ENCODE data around the gene JUND. TPM values are rescaled to one million over a fixed set of nuclear protein-coding genes. Genes with fewer than 3 reads are reported as not detected.
A peak's percentile ranks its signal among the peaks of the same experiment; 100 is the strongest.

JUND gene
- total and polyA plus RNA-seq, 5 experiments from 2014 or later, result 43.3 to 189 (median 169) TPM

DNA sequence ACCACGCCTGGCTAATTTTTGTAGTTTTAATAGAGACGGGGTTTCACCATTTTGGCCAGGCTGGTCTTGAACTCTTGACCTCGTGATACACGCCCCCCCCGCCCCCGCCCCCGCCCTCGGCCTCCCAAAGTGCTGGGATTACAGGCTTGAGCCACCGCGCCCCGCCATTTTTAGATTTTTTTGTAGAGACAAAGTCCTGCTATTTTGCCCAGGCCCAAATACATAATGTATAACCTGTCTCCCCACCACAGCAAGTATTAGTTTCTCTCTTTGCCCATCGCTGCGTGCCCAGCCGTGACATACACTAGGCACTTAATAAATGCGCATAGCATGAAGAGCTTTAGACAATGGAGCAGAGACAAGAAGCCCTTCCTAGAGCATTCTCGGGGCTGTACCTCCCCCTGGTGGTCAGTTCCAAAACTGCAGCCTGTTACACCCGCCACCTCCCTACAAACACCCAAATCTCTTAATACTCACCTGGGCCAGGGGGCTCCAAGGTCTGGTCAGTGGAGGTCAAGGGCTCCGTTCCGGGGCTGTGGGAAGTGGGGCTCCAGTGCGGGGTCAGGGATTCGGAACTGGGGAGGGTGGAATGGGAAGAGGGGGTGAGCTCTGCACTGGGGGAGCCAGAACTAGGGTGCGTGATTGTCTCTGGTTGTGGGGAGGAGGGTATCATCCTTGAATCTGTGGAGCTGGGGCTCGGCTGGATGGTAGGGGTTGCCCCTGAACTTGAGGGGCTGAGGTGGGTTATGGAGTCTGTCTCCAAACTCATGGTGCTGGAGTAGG is 29.6 kb downstream of the JUND start:
- DNase-seq (peak; percentile 65 to 89 (median 80)), ATAC-seq (peak; percentile 82 to 89)
- Mint-ChIP-seq H3K4me1 (peaks cover 4 to 20% (median 13%) of the 10 kb centered on the region in 4 donors), H3K9me3 (no peaks in the 10 kb centered on the region), H3K27ac (peak overlapping the region in 1 of 10 donors; percentile 54), H3K4me3 (peak overlapping the region in 1 of 10 donors; percentile 29), H3K27me3 (peaks cover 16 to 43% (median 27%) of the 10 kb centered on the region in 5 donors), H3K36me3 (no peaks in the 10 kb centered on the region)
- POLR2A ChIA-PET, result interaction anchor here (0.5 to 5.9 kb wide), 7 partner anchors 12 to 90 kb away, joined by 3 to 44 read pairs (median 4); partner anchors contain the start of genes JUND and MPV17L2

DNA sequence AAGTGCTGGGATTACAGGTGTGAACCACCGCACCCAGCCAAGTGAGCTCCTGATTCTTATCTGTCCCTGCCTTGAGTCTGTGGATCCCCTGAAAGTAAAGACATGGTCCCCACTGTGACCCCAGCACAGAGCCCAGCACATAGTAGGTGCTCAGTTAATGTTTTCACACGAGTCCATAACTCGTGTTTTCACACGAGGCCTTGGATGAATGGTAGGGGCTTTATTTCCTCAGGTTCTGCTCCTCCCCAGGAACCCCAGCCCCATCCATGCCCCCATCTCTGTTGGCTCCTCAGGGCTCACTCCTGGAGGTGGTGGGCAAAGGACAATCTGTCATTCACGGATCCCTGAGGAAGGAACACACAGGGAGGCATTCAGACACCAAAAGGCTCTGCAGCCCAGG is 31.6 kb downstream of the JUND start:
- H3K4me1 Mint-ChIP-seq, result peaks cover 4 to 17% (median 8%) of the 10 kb centered on the region in 4 donors
- DNase-seq, result no peak
- peaks cover 13 to 34% (median 24%) of the 10 kb centered on the region in 5 donors for H3K27me3 Mint-ChIP-seq
- POLR2A ChIA-PET, result interaction anchor here (5.9 kb wide), 1 partner anchor 57 kb away, joined by 44 read pairs; the partner anchor contains the start of gene MPV17L2
- H3K36me3 Mint-ChIP-seq, result no peaks in the 10 kb centered on the region
- H3K27ac Mint-ChIP-seq, result no peak overlapping the region
- ATAC-seq, result no peak
- no peaks in the 10 kb centered on the region for H3K9me3 Mint-ChIP-seq
- no peak overlapping the region for H3K4me3 Mint-ChIP-seq

DNA sequence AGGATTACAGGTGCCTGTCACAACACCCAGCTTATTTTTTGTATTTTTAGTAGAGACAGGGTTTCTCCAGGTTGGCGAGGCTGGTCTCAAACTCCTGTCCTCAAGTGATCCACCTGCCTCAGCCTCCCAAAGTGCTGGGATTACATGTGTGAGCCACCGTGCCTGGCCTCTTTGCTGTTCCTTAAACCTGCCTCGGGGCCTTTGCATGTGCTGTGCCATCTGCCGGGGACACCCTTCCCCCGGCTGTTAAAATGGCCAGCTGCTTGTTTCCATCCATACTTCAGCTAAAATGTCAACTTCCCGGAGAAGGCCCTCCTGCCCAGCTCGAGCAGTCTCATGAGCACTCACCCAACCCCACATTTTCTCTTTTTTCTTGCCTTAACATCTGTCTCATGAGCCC is 36.1 kb downstream of the JUND start:
- DNase-seq, result no peak
- H3K4me1 Mint-ChIP-seq, result no peaks in the 10 kb centered on the region
- no peak for ATAC-seq
- no peak overlapping the region for H3K4me3 Mint-ChIP-seq
- no peaks in the 10 kb centered on the region for H3K9me3 Mint-ChIP-seq
- POLR2A ChIA-PET, result interaction anchor here (1.4 to 1.5 kb wide), 2 partner anchors 42 to 53 kb away, joined by 3 to 9 read pairs; partner anchors contain the start of gene RAB3A
- H3K36me3 Mint-ChIP-seq, result no peaks in the 10 kb centered on the region
- peak overlapping the region in 2 of 10 donors; percentile 6 to 56 for H3K27ac Mint-ChIP-seq
- peaks cover 0 to 8% (median 0%) of the 10 kb centered on the region in 5 donors for H3K27me3 Mint-ChIP-seq

DNA sequence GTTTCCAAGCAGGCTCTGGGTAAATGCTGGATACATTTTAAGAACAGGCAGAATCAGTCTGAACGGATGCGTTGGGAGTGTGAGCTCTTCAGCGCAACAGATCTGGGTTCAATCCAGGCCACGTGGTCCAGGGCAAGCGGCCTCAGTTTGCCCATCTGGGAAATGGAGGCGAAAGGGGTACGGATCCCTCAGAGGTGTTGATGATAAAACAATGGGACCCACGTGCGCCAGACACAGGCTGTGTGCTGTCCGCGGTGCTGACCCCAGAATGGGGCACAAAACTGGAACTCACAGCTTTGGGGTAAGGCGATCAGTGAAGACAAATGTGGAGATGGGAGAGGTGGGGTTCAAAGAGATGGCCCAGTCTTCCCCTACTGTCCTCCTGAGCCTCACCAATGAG is 42.1 kb downstream of the JUND start:
- no peak overlapping the region for H3K4me3 Mint-ChIP-seq
- H3K27ac Mint-ChIP-seq, result no peak overlapping the region
- ATAC-seq (no peak), DNase-seq (no peak)
- H3K36me3 Mint-ChIP-seq, result peaks cover 0 to 2% (median 0%) of the 10 kb centered on the region in 3 donors
- POLR2A ChIA-PET, result interaction anchor here (1.2 kb wide), 1 partner anchor 47 kb away, joined by 5 read pairs; the partner anchor contains the start of gene MPV17L2
- H3K4me1 Mint-ChIP-seq, result peaks cover 0 to 3% (median 0%) of the 10 kb centered on the region in 4 donors
- peaks cover 0 to 4% (median 0%) of the 10 kb centered on the region in 9 donors for H3K9me3 Mint-ChIP-seq
- peaks cover 9 to 41% (median 28%) of the 10 kb centered on the region in 5 donors for H3K27me3 Mint-ChIP-seq

DNA sequence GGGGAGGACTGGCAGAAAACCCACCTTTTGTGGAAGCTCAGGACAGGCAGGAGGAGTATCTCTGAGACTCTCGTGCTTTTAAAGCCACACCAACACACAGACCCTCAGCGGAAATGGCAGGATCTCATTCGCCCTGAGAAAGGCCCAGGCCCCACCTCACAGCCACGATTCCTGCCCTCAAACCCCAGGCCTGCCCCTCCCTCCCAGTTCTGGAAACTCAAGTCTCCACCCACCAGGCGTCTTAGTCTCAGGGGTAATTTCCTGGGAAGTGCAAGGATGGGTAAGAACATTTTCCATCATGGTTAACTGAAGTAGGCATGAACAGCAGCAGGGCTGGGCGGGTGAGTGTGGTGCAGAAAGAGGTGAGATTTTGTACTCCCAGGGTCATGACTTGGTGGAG is 47.2 kb downstream of the JUND start:
- Mint-ChIP-seq H3K4me1 (peaks cover 0 to 7% (median 5%) of the 10 kb centered on the region in 4 donors), H3K27me3 (peaks cover 33 to 78% (median 55%) of the 10 kb centered on the region in 5 donors), H3K27ac (no peak overlapping the region), H3K9me3 (peaks cover 0 to 15% (median 8%) of the 10 kb centered on the region in 9 donors), H3K36me3 (peaks cover 2 to 7% (median 2%) of the 10 kb centered on the region in 3 donors), H3K4me3 (no peak overlapping the region)
- POLR2A ChIA-PET, result no interaction called here
- ATAC-seq, result no peak
- no peak for DNase-seq

DNA sequence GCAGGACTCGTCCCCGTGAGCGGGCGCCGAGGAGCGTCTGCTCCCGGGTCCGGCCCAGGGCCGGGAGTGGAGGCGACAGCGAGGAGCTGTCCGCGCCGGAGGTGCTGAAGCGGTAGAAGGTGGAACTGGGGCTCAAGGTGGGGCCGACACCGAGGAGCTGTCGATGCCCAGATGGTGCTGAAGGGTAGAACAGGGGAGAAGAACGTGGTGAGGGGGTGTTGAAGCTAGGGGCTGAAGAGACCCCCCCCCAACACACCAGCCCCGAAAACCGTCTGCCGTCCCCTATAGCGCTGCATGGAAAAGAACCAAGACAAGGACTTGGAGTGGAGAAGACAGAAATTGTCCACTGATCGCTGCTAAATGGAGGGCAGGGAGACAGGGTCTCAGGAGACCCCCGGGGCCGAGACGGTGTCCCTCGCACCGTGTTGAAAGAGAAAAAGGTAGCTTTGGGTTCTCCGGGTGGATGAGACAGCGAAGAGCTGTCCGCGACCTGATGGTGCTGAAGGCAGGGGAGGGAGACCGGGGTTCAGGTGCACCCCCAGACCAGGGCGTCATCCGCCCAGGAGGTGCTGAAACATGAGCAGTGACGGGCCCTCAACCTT is 48.1 kb downstream of the JUND start:
- peaks cover 2 to 7% (median 2%) of the 10 kb centered on the region in 3 donors for H3K36me3 Mint-ChIP-seq
- H3K9me3 Mint-ChIP-seq, result peaks cover 0 to 15% (median 8%) of the 10 kb centered on the region in 9 donors
- POLR2A ChIA-PET, result interaction anchor here (0.7 to 1.7 kb wide), 3 partner anchors 9 to 95 kb away, joined by 3 to 5 read pairs (median 3); no protein-coding TSS in a partner anchor
- DNase-seq, result peak; percentile 29 to 70 (median 52)
- H3K27me3 Mint-ChIP-seq, result peaks cover 32 to 78% (median 53%) of the 10 kb centered on the region in 5 donors
- ATAC-seq, result peak; percentile 60 to 63
- no peak overlapping the region for H3K4me3 Mint-ChIP-seq
- peak overlapping the region in 1 of 10 donors; percentile 51 for H3K27ac Mint-ChIP-seq
- H3K4me1 Mint-ChIP-seq, result peaks cover 0 to 7% (median 5%) of the 10 kb centered on the region in 4 donors

DNA sequence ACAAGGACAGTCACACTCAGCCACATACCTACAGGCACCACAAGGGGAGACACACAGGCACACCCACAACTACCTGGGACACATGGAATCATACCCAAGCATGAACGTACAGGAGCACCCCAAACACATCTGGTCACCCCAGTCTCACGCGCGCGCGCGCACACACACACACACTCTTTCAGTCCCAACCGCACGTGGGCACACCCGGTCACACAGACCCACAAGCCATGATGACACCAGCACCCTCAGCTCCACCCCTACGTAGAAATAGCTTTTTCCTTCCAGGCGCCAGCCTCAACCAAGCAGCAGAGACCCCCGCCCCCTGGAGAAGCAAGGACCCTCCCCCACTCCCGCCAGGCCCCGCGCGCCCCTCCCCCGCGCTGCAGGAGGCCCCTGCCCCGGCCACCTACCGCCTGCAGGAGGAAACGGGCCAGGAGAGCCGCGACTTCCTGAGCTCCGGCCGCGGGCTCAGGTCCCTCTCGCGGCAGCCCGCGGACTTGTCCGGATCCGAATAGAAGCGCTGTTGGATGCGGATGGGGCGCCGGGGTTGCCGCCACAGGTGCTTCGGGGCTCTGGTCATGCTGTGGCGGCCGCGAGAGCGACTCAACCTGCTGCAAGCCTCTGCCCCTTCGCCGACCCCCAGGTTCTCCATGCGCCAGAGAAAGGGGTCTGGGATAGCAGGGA is 48.7 kb downstream of the JUND start:
- peak overlapping the region in 1 of 10 donors; percentile 77 for H3K27ac Mint-ChIP-seq
- H3K27me3 Mint-ChIP-seq, result peaks cover 32 to 83% (median 56%) of the 10 kb centered on the region in 5 donors
- H3K9me3 Mint-ChIP-seq, result peaks cover 0 to 15% (median 8%) of the 10 kb centered on the region in 9 donors
- peak overlapping the region in 1 of 10 donors; percentile 51 for H3K4me3 Mint-ChIP-seq
- POLR2A ChIA-PET, result interaction anchor here (0.6 to 1.7 kb wide), 5 partner anchors 8 to 178 kb away, joined by 3 to 5 read pairs (median 3); no protein-coding TSS in a partner anchor
- H3K4me1 Mint-ChIP-seq, result peaks cover 0 to 7% (median 5%) of the 10 kb centered on the region in 4 donors
- peaks cover 2 to 7% (median 2%) of the 10 kb centered on the region in 3 donors for H3K36me3 Mint-ChIP-seq
- DNase-seq (no peak), ATAC-seq (no peak)

DNA sequence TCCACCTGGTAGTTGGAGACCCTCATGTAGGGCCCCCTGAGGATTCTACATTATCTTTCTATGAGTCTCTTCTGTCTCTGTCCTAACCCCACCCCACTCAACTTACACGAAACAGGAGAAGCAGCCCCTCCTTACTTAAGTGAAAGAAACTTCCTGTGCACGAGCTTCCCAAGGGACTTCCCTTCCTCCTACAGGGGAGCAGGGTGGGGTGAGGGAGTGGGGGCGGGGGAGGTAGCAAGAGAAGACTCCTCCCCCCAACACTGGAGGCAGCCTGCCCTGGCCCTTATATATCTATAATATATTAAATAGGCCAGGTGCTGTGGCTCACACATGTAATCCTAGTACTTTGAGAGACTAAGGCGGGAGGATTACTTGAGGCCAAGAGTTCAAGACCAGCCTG is 49.6 kb downstream of the JUND start:
- ATAC-seq (no peak), DNase-seq (no peak)
- H3K9me3 Mint-ChIP-seq, result peaks cover 0 to 15% (median 8%) of the 10 kb centered on the region in 9 donors
- peaks cover 5 to 10% (median 8%) of the 10 kb centered on the region in 4 donors for H3K4me1 Mint-ChIP-seq
- POLR2A ChIA-PET, result interaction anchor here (0.6 to 0.9 kb wide), 3 partner anchors 10 to 116 kb away, joined by 3 to 7 read pairs (median 3); no protein-coding TSS in a partner anchor
- H3K27me3 Mint-ChIP-seq, result peaks cover 37 to 88% (median 63%) of the 10 kb centered on the region in 5 donors
- peaks cover 2 to 7% (median 2%) of the 10 kb centered on the region in 3 donors for H3K36me3 Mint-ChIP-seq
- no peak overlapping the region for H3K4me3 Mint-ChIP-seq
- H3K27ac Mint-ChIP-seq, result no peak overlapping the region

DNA sequence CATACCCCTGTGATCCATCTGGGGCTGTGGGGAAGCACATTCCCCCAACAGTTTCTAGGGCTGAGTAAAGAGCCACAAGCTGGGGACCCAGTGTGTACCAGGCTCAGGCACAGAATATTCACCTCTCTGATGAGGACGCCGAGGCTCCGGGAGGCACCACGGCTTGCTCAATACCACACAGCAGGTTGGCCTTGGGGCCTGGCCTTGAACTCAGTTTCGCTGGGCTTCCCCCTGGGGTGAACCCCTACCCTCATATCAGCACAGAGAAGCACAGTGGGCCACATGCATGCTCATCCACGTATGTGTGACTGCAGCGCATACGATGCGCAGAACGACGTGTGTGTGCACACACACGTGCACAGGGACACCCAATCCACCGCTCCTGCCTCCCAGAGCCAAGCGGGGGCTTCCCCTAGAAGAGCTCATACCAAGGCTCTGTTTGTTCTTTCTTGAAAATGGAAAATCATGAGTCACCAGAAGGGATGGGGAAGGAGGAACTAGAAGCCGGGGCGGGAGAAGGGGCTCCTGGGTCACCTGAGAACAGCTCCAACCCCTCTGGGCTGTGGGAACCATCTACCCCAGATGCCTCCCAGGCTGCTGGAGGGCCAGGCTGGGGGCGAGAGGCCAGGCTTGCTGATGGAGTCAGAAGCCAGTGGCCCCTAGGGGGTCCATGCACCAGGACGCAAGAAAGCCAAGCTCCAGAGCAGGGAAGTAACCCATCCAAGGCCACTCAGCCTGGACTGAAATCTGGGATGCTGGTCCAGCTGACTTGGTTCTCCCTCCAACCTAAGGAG is 50.3 kb downstream of the JUND start:
- Mint-ChIP-seq H3K4me3 (no peak overlapping the region), H3K9me3 (peaks cover 0 to 15% (median 8%) of the 10 kb centered on the region in 9 donors), H3K27me3 (peaks cover 39 to 87% (median 62%) of the 10 kb centered on the region in 5 donors), H3K36me3 (peaks cover 2 to 7% (median 2%) of the 10 kb centered on the region in 3 donors), H3K27ac (no peak overlapping the region), H3K4me1 (peaks cover 8 to 11% (median 10%) of the 10 kb centered on the region in 4 donors)
- DNase-seq, result no peak
- POLR2A ChIA-PET, result interaction anchor here (0.6 kb wide), 1 partner anchor 116 kb away, joined by 7 read pairs; no protein-coding TSS in a partner anchor
- ATAC-seq, result no peak

DNA sequence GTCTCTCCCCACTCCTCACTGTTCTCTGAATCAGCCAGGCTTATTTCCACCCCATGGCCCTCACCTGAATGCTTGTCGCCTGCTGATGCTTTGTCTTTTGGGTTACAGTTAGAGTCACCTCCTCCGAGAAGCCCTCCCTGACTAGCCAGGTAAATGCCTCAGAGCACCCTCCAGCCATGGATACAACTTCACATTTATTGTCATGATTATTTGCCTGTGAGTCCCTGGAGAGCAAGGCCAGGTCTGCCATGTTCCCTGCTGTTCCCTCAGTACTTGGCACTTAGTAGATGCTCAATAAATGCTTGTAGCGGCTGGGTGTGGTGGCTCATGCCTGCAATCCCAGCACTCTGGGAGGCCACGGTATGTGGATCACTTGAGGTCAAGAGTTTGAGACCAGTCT is 51.5 kb downstream of the JUND start:
- ATAC-seq (no peak), DNase-seq (no peak)
- H3K27ac Mint-ChIP-seq, result peak overlapping the region in 1 of 10 donors; percentile 61
- peaks cover 0 to 15% (median 8%) of the 10 kb centered on the region in 9 donors for H3K9me3 Mint-ChIP-seq
- H3K4me1 Mint-ChIP-seq, result peaks cover 8 to 20% (median 19%) of the 10 kb centered on the region in 4 donors
- peaks cover 32 to 87% (median 62%) of the 10 kb centered on the region in 5 donors for H3K27me3 Mint-ChIP-seq
- no peak overlapping the region for H3K4me3 Mint-ChIP-seq
- peaks cover 0 to 7% (median 2%) of the 10 kb centered on the region in 3 donors for H3K36me3 Mint-ChIP-seq
- POLR2A ChIA-PET, result no interaction called here

Measured in naive thymus-derived CD8-positive, alpha-beta T cell (primary cell).